H1 (cell line): Measurements from ENCODE around the gene DYNC1H1. TPM values are rescaled to one million over a fixed set of nuclear protein-coding genes. Genes with fewer than 3 reads are reported as not detected.
A peak's percentile ranks its signal among the peaks of the same experiment; 100 is the strongest.

Source experiments
- CTCF ChIA-PET: fragments of 300-600 bp; sonication (Branson Sonifier 250); formaldehyde crosslinking; loops from one replicate; lab custom pipeline; 2021; ENCODE audit not compliant: partially characterized antibody; lab: Charles Lee
- POLR2A ChIA-PET: fragments of 300-600 bp; sonication (Branson Sonifier 250); formaldehyde crosslinking; loops from one replicate; lab custom pipeline; 2021; ENCODE audit warnings: inconsistent platforms; ENCODE audit not compliant: partially characterized antibody; lab: Charles Lee
- DNase-seq, 2 experiments: peaks; one replicate each; pipeline versions ENCODE4 v3.0.0 to v3.0.0-alpha.2; 2010 to 2022; ENCODE audit warnings: low spot score in 2 of 2, low read depth in 1 of 2, mixed read lengths in 1 of 2
- FAIRE-seq: peaks from 2 replicates; lab custom pipeline; 2011; peaks lifted over from hg19 to GRCh38; lab: Jason Lieb, UNC
- H2AFZ ChIP-seq: 2 replicates; pipeline ENCODE4 v1.8.1; 2012; ENCODE audit warnings: low read length, inconsistent platforms
- H2AK5ac ChIP-seq: 2 replicates; pipeline ENCODE4 v1.6.1; 2013; ENCODE audit warnings: low read depth, low read length
- H2BK120ac ChIP-seq: replicated peaks from 2 replicates; pipeline ENCODE3; 2013; ENCODE audit warnings: low read depth, low read length, inconsistent platforms
- H2BK12ac ChIP-seq: 2 replicates; pipeline ENCODE4 v1.6.1; 2013; ENCODE audit warnings: low read depth, low read length
- H2BK15ac ChIP-seq: 2 replicates; pipeline ENCODE4 v1.6.1; 2013; ENCODE audit warnings: low read length
- H2BK20ac ChIP-seq: 2 replicates; pipeline ENCODE4 v1.6.1; 2013; ENCODE audit warnings: low read length
- H2BK5ac ChIP-seq: 2 replicates; pipeline ENCODE4 v1.6.1; 2013; ENCODE audit warnings: low read depth, low read length
- H3K14ac ChIP-seq: 2 replicates; pipeline ENCODE4 v1.6.1; 2013; ENCODE audit warnings: inconsistent platforms; ENCODE audit not compliant: insufficient read length
- H3K18ac ChIP-seq: 2 replicates; pipeline ENCODE4 v1.6.1; 2013; ENCODE audit warnings: low read length; ENCODE audit errors: extremely low read depth
- H3K23ac ChIP-seq: 2 replicates; pipeline ENCODE4 v1.6.1; 2013; ENCODE audit warnings: inconsistent platforms; ENCODE audit not compliant: insufficient read length
- H3K23me2 ChIP-seq: 2 replicates; pipeline ENCODE4 v1.6.1; 2013; ENCODE audit warnings: low read depth, low read length
- H3K27ac ChIP-seq: 2 replicates; pipeline ENCODE4 v1.6.1; 2011; ENCODE audit warnings: low read depth, low read length, inconsistent platforms
- H3K27me3 ChIP-seq, 4 experiments: replicated peaks in 1 of 4; 1 replicate in 1 of 4; 2 replicates in 3 of 4; pipeline versions ENCODE4 v1.6.1 to v1.8.1; 2011 to 2013; ENCODE audit warnings: low read length in 3 of 4, mild to moderate bottlenecking in 3 of 4, inconsistent platforms in 2 of 4, mixed read lengths in 2 of 4, moderate library complexity in 1 of 4; ENCODE audit not compliant: control insufficient read depth in 3 of 4, insufficient read depth in 3 of 4; ENCODE audit errors: extremely low read depth in 1 of 4
- H3K36me3 ChIP-seq, 4 experiments: 2 replicates each; pipeline versions ENCODE4 v1.6.1 to v1.8.1; 2011 to 2013; ENCODE audit warnings: mild to moderate bottlenecking in 4 of 4, low read length in 3 of 4, moderate library complexity in 2 of 4, control low read depth in 1 of 4, inconsistent platforms in 1 of 4; ENCODE audit not compliant: insufficient read depth in 4 of 4, control insufficient read depth in 2 of 4
- H3K4ac ChIP-seq: replicated peaks from 2 replicates; pipeline ENCODE3; 2013; ENCODE audit warnings: low read length, low read depth, mixed read lengths, inconsistent platforms; ENCODE audit not compliant: insufficient read length
- H3K4me1 ChIP-seq, 4 experiments: replicated peaks in 1 of 4; 1 replicate in 1 of 4; 2 replicates in 3 of 4; pipeline versions ENCODE4 v1.6.1 to v1.8.1; 2011 to 2013; ENCODE audit warnings: low read length in 3 of 4, inconsistent platforms in 2 of 4, mixed read lengths in 1 of 4; ENCODE audit not compliant: insufficient read depth in 4 of 4, control insufficient read depth in 3 of 4
- H3K4me2 ChIP-seq, 2 experiments: 2 replicates each; pipeline versions ENCODE4 v1.6.1 to v1.8.1; 2011 to 2013; ENCODE audit warnings: low read depth in 2 of 2, low read length in 2 of 2, control low read depth in 1 of 2, inconsistent platforms in 1 of 2, mild to moderate bottlenecking in 1 of 2; ENCODE audit not compliant: insufficient read depth in 1 of 2
- H3K4me3 ChIP-seq, 4 experiments: fragments of 200-600, 300-600 bp in 1 of 4; sonication (generic), shearing (Covaris generic), sonication (Bioruptor Twin) in 1 of 4; 2 replicates each; pipeline versions ENCODE4 v1.5.1 to v1.8.1; 2011 to 2016; ENCODE audit warnings: low read length in 4 of 4, low read depth in 3 of 4, control low read depth in 2 of 4, inconsistent platforms in 2 of 4, mild to moderate bottlenecking in 2 of 4, mixed read lengths in 1 of 4, moderate library complexity in 1 of 4; ENCODE audit not compliant: insufficient read depth in 2 of 4; ENCODE audit errors: extremely low read depth in 1 of 4
- H3K56ac ChIP-seq: replicated peaks from 2 replicates; pipeline ENCODE3; 2013; ENCODE audit warnings: low read depth, mild to moderate bottlenecking, mixed read lengths, low read length, inconsistent platforms; ENCODE audit not compliant: insufficient read length
- H3K79me1 ChIP-seq: 2 replicates; pipeline ENCODE4 v1.6.1; 2013; ENCODE audit warnings: low read depth, low read length, control low read depth
- H3K79me2 ChIP-seq, 2 experiments: 2 replicates each; pipeline versions ENCODE4 v1.6.1 to v1.8.1; 2012 to 2013; ENCODE audit warnings: low read length in 2 of 2, mild to moderate bottlenecking in 2 of 2, inconsistent platforms in 1 of 2; ENCODE audit not compliant: insufficient read depth in 2 of 2, control insufficient read depth in 1 of 2
- H3K9ac ChIP-seq, 4 experiments: replicated peaks in 1 of 4; 1 replicate in 1 of 4; 2 replicates in 3 of 4; pipeline versions ENCODE4 v1.6.1 to v1.8.1; 2011 to 2013; ENCODE audit warnings: low read depth in 3 of 4, low read length in 3 of 4, control low read depth in 2 of 4, mild to moderate bottlenecking in 2 of 4, moderate library complexity in 2 of 4, inconsistent platforms in 1 of 4; ENCODE audit errors: extremely low read depth in 1 of 4
- H3K9me3 ChIP-seq, 2 experiments: 2 replicates each; pipeline versions ENCODE4 v1.6.1 to v1.8.1; 2012 to 2013; ENCODE audit warnings: mild to moderate bottlenecking in 2 of 2, moderate library complexity in 2 of 2, control low read depth in 1 of 2, inconsistent platforms in 1 of 2, low read depth in 1 of 2, low read length in 1 of 2, mixed read lengths in 1 of 2; ENCODE audit not compliant: insufficient read depth in 2 of 2
- H4K20me1 ChIP-seq, 2 experiments: replicated peaks in 1 of 2; 2 replicates each; pipeline versions ENCODE3 to v1.8.1; 2011 to 2013; ENCODE audit warnings: inconsistent platforms in 2 of 2, low read length in 2 of 2, mild to moderate bottlenecking in 1 of 2; ENCODE audit not compliant: insufficient read depth in 2 of 2, control insufficient read depth in 1 of 2
- H4K5ac ChIP-seq: 2 replicates; pipeline ENCODE4 v1.6.1; 2013; ENCODE audit warnings: low read length, low read depth, mixed read lengths, inconsistent platforms; ENCODE audit not compliant: insufficient read length
- H4K8ac ChIP-seq: 2 replicates; pipeline ENCODE4 v1.8.0; 2013; ENCODE audit warnings: mild to moderate bottlenecking, moderate library complexity, low read length, inconsistent platforms; ENCODE audit not compliant: insufficient read depth; ENCODE audit errors: extremely low read depth
- H4K91ac ChIP-seq: replicated peaks from 2 replicates; pipeline ENCODE3; 2013; ENCODE audit warnings: low read length, mixed read lengths, inconsistent platforms; ENCODE audit not compliant: insufficient read length
- CBX8 ChIP-seq: fragments of 300-800, 300-1000 bp; sonication (generic); IDR thresholded peaks from 2 replicates; pipeline ENCODE4 v1.7.1; 2016; ENCODE audit warnings: low read depth, low read length, borderline replicate concordance
- KDM4A ChIP-seq: IDR thresholded peaks from one replicate; pipeline ENCODE4 v1.7.1; 2012; ENCODE audit warnings: low read depth, mild to moderate bottlenecking, moderate library complexity, low read length, inconsistent platforms; ENCODE audit not compliant: severe bottlenecking
- WGBS, 2 experiments: shearing (Covaris generic) in 1 of 2; methylation state at CpG; one replicate each; pipeline versions ENCODE4 v1.1.6 to v1.1.7; 2013 to 2015; ENCODE audit warnings: low lambda C conversion rate in 2 of 2, mixed read lengths in 2 of 2, inconsistent platforms in 1 of 2, low coverage in 1 of 2, missing lambda C conversion rate in 1 of 2; ENCODE audit not compliant: insufficient replicate concordance in 2 of 2, insufficient coverage in 1 of 2, insufficient read length in 1 of 2; ENCODE audit errors: extremely low coverage in 1 of 2, missing lambda C conversion rate in 1 of 2; 5-methylcytosine and 5-hydroxymethylcytosine counted together
- polyA plus RNA-seq, 7 experiments: library from polyadenylated mRNA; depleted of rRNA in 3 of 7; stranded (reverse) in 5 of 7; unstranded in 2 of 7; fragments of >200 nt in 5 of 7; fragments of 200-250 nt in 2 of 7; gene quantifications; 1 replicate in 5 of 7; 2 replicates in 1 of 7; 4 replicates in 1 of 7; pipeline versions ENCODE4 v1.2.1 to v1.2.3, GENCODE V29; 2011 to 2013; ENCODE audit warnings: missing spikeins in 2 of 7, mixed read lengths in 2 of 7
- total RNA-seq: library from RNA; stranded (reverse); fragmentation: NEBNext Ultra II Directional; extraction: Animal tissue kit (Norgen Biotek cat#: 25700); gene quantifications from 2 replicates; pipeline ENCODE4 v1.2.1, GENCODE V29; 2021

DYNC1H1 gene
- total and polyA plus RNA-seq, 2 of the 8 experiments (the other 6 are each of a cell fraction or from before 2014, with no cell fraction given), result 238 to 387 TPM

- H2AFZ ChIP-seq, result no peak overlapping the region
- no peak overlapping the region for H2BK120ac ChIP-seq
- no peaks in the 10 kb centered on the region for H3K9me3 ChIP-seq
- peak overlapping the region; percentile 92 for H3K27ac ChIP-seq
- no peaks in the 10 kb centered on the region for H3K27me3 ChIP-seq
- POLR2A ChIA-PET, result interaction anchor here (0.6 to 4.5 kb wide), 22 partner anchors 9 to 307 kb away, joined by 3 to 39 read pairs (median 4); partner anchors contain the start of genes WDR20 and ZNF839
- H4K91ac ChIP-seq, result peak overlapping the region; percentile 87
- peak overlapping the region; percentile 73 for H2BK5ac ChIP-seq
- CTCF ChIA-PET, result interaction anchor here (0.6 to 3.2 kb wide), 7 partner anchors 10 to 1726 kb away, joined by 3 to 26 read pairs (median 6); no protein-coding TSS in a partner anchor
- TF ChIP-seq KDM4A, result peak; percentile 16
- TF ChIP-seq CBX8, result no peak
- H3K56ac ChIP-seq, result peak overlapping the region; percentile 77
- no peaks in the 10 kb centered on the region; the same call in 1 of the 2 replicates for H3K23me2 ChIP-seq
- no peak overlapping the region for H2BK15ac ChIP-seq
- no peak overlapping the region for H2BK12ac ChIP-seq
- peak overlapping the region; percentile 77; the same call in 1 of the 2 replicates for H2AK5ac ChIP-seq
- H3K23ac ChIP-seq, result no peak overlapping the region
- 22% methylated on average over 9 of the region's 11 CpGs; no CpG with 5 or more reads in 1 of the 2 experiments for WGBS, 2 experiments
- H3K14ac ChIP-seq, result no peak overlapping the region
- FAIRE-seq (no peak), DNase-seq (no peak)
- peaks cover 6 to 8% of the 10 kb centered on the region in 2 experiments for H4K20me1 ChIP-seq
- no peak overlapping the region for H3K4ac ChIP-seq
- peaks cover 4 to 18% (median 12%) of the 10 kb centered on the region in 4 experiments for H3K4me1 ChIP-seq
- H3K18ac ChIP-seq, result peak overlapping the region; percentile 90
- H3K4me3 ChIP-seq, result peak overlapping the region; percentile 64 to 93 (median 71)
- H2BK20ac ChIP-seq, result no peak overlapping the region
- peaks cover 22 to 35% (median 30%) of the 10 kb centered on the region in 4 experiments for H3K36me3 ChIP-seq
- H3K79me1 ChIP-seq, result no peaks in the 10 kb centered on the region; the same call in 1 of the 2 replicates
- peak overlapping the region; percentile 75 to 91 for H3K4me2 ChIP-seq
- peaks cover 5 to 34% of the 10 kb centered on the region in 2 experiments for H3K79me2 ChIP-seq
- peak overlapping the region; percentile 75 for H4K5ac ChIP-seq
- peak overlapping the region; percentile 52 to 89 (median 81) for H3K9ac ChIP-seq
- H4K8ac ChIP-seq, result peak overlapping the region; percentile 97
Observed at GRCh38 chr14:102087762-102088011, 123.3 kb downstream of the DYNC1H1 start.
